Mesenchymal stem cell (in vitro differentiated cells and primary cell): ENCODE data around the gene HIVEP2.

ENCODE experiments used
- DNase-seq: peaks from one replicate; pipeline ENCODE4 v3.0.0-alpha.2; 2013
- H2AFZ ChIP-seq: one replicate; pipeline ENCODE4 v1.6.1; 2013; ENCODE audit warnings: low read depth, mild to moderate bottlenecking, control low read depth, inconsistent platforms, low read length, moderate library complexity
- H2AK5ac ChIP-seq: 2 replicates; pipeline ENCODE4 v1.6.1; 2013; ENCODE audit warnings: low read length, moderate library complexity, mild to moderate bottlenecking, inconsistent platforms; ENCODE audit not compliant: severe bottlenecking
- H2BK120ac ChIP-seq: one replicate; pipeline ENCODE4 v1.6.1; 2013; ENCODE audit warnings: low read depth, mild to moderate bottlenecking, inconsistent platforms, low read length, moderate library complexity
- H2BK12ac ChIP-seq, 2 experiments: one replicate each; pipeline ENCODE4 v1.6.1; 2013; ENCODE audit warnings: inconsistent platforms in 2 of 2, low read length in 2 of 2, mild to moderate bottlenecking in 2 of 2, moderate library complexity in 2 of 2, control low read depth in 1 of 2
- H2BK15ac ChIP-seq: one replicate; pipeline ENCODE4 v1.6.1; 2013; ENCODE audit warnings: mild to moderate bottlenecking, low read depth, inconsistent platforms; ENCODE audit not compliant: poor library complexity, severe bottlenecking
- H2BK5ac ChIP-seq: 2 replicates; pipeline ENCODE4 v1.6.1; 2013; ENCODE audit warnings: low read depth, mild to moderate bottlenecking, low read length, control low read depth, inconsistent platforms; ENCODE audit not compliant: poor library complexity, severe bottlenecking
- H3K14ac ChIP-seq, 2 experiments: one replicate each; pipeline ENCODE4 v1.6.1; 2013; ENCODE audit warnings: inconsistent platforms in 2 of 2, low read length in 2 of 2, control low read depth in 1 of 2, mild to moderate bottlenecking in 1 of 2, moderate library complexity in 1 of 2
- H3K18ac ChIP-seq, 2 experiments: one replicate each; pipeline ENCODE4 v1.6.1; 2013; ENCODE audit warnings: inconsistent platforms in 2 of 2, low read length in 2 of 2, control low read depth in 1 of 2, low read depth in 1 of 2, mild to moderate bottlenecking in 1 of 2
- H3K23ac ChIP-seq, 2 experiments: one replicate each; pipeline ENCODE4 v1.6.1; 2013; ENCODE audit warnings: inconsistent platforms in 2 of 2, low read length in 2 of 2, mild to moderate bottlenecking in 2 of 2, moderate library complexity in 2 of 2, control low read depth in 1 of 2
- H3K27ac ChIP-seq: 2 replicates; pipeline ENCODE4 v1.5.1; 2013; ENCODE audit warnings: mild to moderate bottlenecking, moderate library complexity, low read length, control low read depth, inconsistent platforms; ENCODE audit not compliant: poor library complexity, severe bottlenecking
- H3K27me3 ChIP-seq, 2 experiments: 2 replicates each; pipeline versions ENCODE4 v1.6.1 to v1.7.0; 2013; ENCODE audit warnings: low read length in 2 of 2, mild to moderate bottlenecking in 2 of 2, moderate library complexity in 2 of 2, control low read depth in 1 of 2, inconsistent platforms in 1 of 2; ENCODE audit not compliant: control insufficient read depth in 1 of 2, insufficient read depth in 1 of 2
- H3K36me3 ChIP-seq, 2 experiments: 2 replicates each; pipeline versions ENCODE4 v1.6.1 to v1.7.0; 2013; ENCODE audit warnings: low read length in 2 of 2, control low read depth in 1 of 2, inconsistent platforms in 1 of 2, low read depth in 1 of 2, mild to moderate bottlenecking in 1 of 2; ENCODE audit not compliant: insufficient read depth in 2 of 2, control insufficient read depth in 1 of 2
- H3K4ac ChIP-seq, 2 experiments: one replicate each; pipeline ENCODE4 v1.6.1; 2013; ENCODE audit warnings: inconsistent platforms in 2 of 2, low read length in 2 of 2, mild to moderate bottlenecking in 2 of 2, moderate library complexity in 2 of 2, control low read depth in 1 of 2, low read depth in 1 of 2
- H3K4me1 ChIP-seq: 2 replicates; pipeline ENCODE4 v1.6.1; 2013; ENCODE audit warnings: low read depth, low read length, control low read depth; ENCODE audit not compliant: control insufficient read depth, insufficient read depth
- H3K4me2 ChIP-seq: 2 replicates; pipeline ENCODE4 v1.6.1; 2013; ENCODE audit warnings: low read length, mild to moderate bottlenecking, inconsistent platforms; ENCODE audit not compliant: poor library complexity, severe bottlenecking
- H3K4me3 ChIP-seq, 2 experiments: 2 replicates each; pipeline versions ENCODE4 v1.5.1 to v1.7.0; 2013; ENCODE audit warnings: low read length in 2 of 2, mild to moderate bottlenecking in 2 of 2, control low read depth in 1 of 2, low read depth in 1 of 2; ENCODE audit not compliant: insufficient read depth in 1 of 2
- H3K79me1 ChIP-seq: replicated peaks from 2 replicates; pipeline ENCODE4 v1.6.1; 2013; ENCODE audit warnings: mild to moderate bottlenecking, control low read depth, low read length, inconsistent platforms; ENCODE audit not compliant: poor library complexity, severe bottlenecking
- H3K9ac ChIP-seq: 2 replicates; pipeline ENCODE4 v1.7.0; 2013; ENCODE audit warnings: mild to moderate bottlenecking, low read length, moderate library complexity
- H3K9me3 ChIP-seq: 2 replicates; pipeline ENCODE4 v1.7.0; 2013; ENCODE audit warnings: mild to moderate bottlenecking, low read length; ENCODE audit not compliant: control insufficient read depth
- H4K8ac ChIP-seq: one replicate; pipeline ENCODE4 v1.6.1; 2013; ENCODE audit warnings: inconsistent platforms, mild to moderate bottlenecking, low read length, moderate library complexity
- H4K91ac ChIP-seq: one replicate; pipeline ENCODE4 v1.6.1; 2013; ENCODE audit warnings: mild to moderate bottlenecking, low read length, inconsistent platforms
- WGBS: methylation state at CpG from one replicate; pipeline ENCODE4 v1.1.7; 2013; ENCODE audit warnings: mixed read lengths; 5-methylcytosine and 5-hydroxymethylcytosine counted together

HIVEP2 gene

GRCh38 chr6:142943711-142944123 is 1.3 kb downstream of the HIVEP2 start:
- Histone ChIP-seq H2BK120ac (peak overlapping the region; percentile 2), H3K27me3 (no peaks in the 10 kb centered on the region), H3K14ac (no peak overlapping the region), H3K9ac (peak overlapping the region; percentile 99), H3K4me2 (peak overlapping the region; percentile 90), H2AK5ac (no peak overlapping the region), H2BK5ac (no peak overlapping the region), H3K4me1 (peaks cover 5% of the 10 kb centered on the region), H4K8ac (no peak overlapping the region), H2BK12ac (peak overlapping the region in 1 of 2 experiments; percentile 59), H3K9me3 (no peaks in the 10 kb centered on the region), H2BK15ac (no peak overlapping the region), H3K23ac (no peak overlapping the region), H4K91ac (no peak overlapping the region), H3K79me1 (peaks cover 12% of the 10 kb centered on the region), H3K4ac (peak overlapping the region in 1 of 2 experiments; percentile 68), H3K27ac (peak overlapping the region; percentile 25), H3K36me3 (no peaks in the 10 kb centered on the region), H2AFZ (no peak overlapping the region), H3K18ac (peak overlapping the region; percentile 6 to 100), H3K4me3 (peak overlapping the region in 1 of 2 experiments; percentile 95)
- 10% methylated on average over 8 of the region's 8 CpGs for WGBS
- peak; percentile 62 for DNase-seq

DNA sequence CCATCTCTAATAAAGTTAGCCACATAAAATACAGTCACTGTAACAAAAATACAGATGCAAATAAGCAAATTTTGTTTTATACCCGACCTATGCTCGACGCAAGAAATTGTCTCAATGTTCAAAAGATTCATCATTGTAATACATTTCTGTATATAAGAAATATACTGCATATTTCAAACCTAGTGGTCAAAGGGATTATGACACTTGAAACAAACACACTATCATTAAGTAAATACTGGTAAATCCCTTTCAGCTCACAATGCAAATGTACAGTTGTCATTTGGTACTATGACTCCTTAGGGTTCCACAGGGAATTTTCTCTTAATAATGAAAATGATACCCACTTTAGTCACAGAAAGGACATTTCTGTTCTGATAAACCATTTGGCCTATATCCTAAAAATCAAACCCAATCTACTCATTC is 2.2 kb downstream of the HIVEP2 start:
- Histone ChIP-seq H4K91ac (no peak overlapping the region), H2AFZ (no peak overlapping the region), H3K4me1 (peaks cover 5% of the 10 kb centered on the region), H3K18ac (no peak overlapping the region), H3K36me3 (no peaks in the 10 kb centered on the region), H2AK5ac (no peak overlapping the region), H2BK15ac (no peak overlapping the region), H2BK120ac (no peak overlapping the region), H3K23ac (no peak overlapping the region), H3K9ac (peak overlapping the region; percentile 99), H3K27ac (no peak overlapping the region), H3K4ac (no peak overlapping the region), H3K4me3 (peak overlapping the region in 1 of 2 experiments; percentile 95), H3K79me1 (peaks cover 16% of the 10 kb centered on the region), H2BK12ac (no peak overlapping the region), H4K8ac (no peak overlapping the region), H3K9me3 (no peaks in the 10 kb centered on the region), H3K27me3 (no peaks in the 10 kb centered on the region), H2BK5ac (no peak overlapping the region), H3K14ac (no peak overlapping the region), H3K4me2 (no peak overlapping the region)
- DNase-seq, result peak; percentile 76
- WGBS, result no CpG with 5 or more reads among the region's 3 CpGs

- Histone ChIP-seq H2BK12ac (no peak overlapping the region), H2BK15ac (no peak overlapping the region), H3K27ac (no peak overlapping the region), H3K18ac (no peak overlapping the region), H4K91ac (no peak overlapping the region), H3K23ac (no peak overlapping the region), H2AFZ (no peak overlapping the region), H3K4me3 (peak overlapping the region in 1 of 2 experiments; percentile 95), H3K14ac (no peak overlapping the region), H2BK120ac (no peak overlapping the region), H3K79me1 (peaks cover 16% of the 10 kb centered on the region), H2BK5ac (no peak overlapping the region), H3K27me3 (no peaks in the 10 kb centered on the region), H3K36me3 (no peaks in the 10 kb centered on the region), H3K9me3 (no peaks in the 10 kb centered on the region), H3K4ac (no peak overlapping the region), H2AK5ac (no peak overlapping the region), H3K4me2 (no peak overlapping the region), H3K4me1 (peaks cover 5% of the 10 kb centered on the region), H3K9ac (peak overlapping the region; percentile 99), H4K8ac (no peak overlapping the region)
- DNase-seq, result peak; percentile 69
- 55% methylated on average over 1 of the region's 1 CpG for WGBS
Measured at GRCh38 chr6:142942238-142942637, 2.7 kb downstream of the HIVEP2 start.

DNA sequence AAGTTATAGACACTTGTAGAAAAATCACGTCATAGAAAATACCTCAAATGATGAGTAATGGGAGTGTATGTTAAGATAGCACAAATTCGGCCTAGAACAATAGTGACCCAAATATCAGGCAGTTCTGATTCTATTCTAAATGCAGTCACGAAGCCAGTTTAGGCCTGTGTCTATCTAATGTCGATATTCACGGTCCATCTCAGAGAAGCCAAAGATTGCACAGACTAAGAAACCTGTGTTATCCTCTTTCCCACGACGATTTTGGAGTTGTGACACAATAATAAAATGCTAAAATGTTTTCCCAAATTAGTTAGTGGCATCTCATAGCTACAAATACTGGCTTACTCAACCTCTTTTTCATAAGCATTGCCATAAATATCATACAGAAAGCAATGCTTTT is 4.0 kb downstream of the HIVEP2 start:
- H3K79me1 ChIP-seq, result peaks cover 19% of the 10 kb centered on the region
- no peak overlapping the region for H3K4ac ChIP-seq
- H2BK12ac ChIP-seq, result no peak overlapping the region
- no peak overlapping the region for H2BK15ac ChIP-seq
- H2AK5ac ChIP-seq, result no peak overlapping the region
- no peak overlapping the region for H2BK5ac ChIP-seq
- no peak overlapping the region for H2AFZ ChIP-seq
- no peak overlapping the region for H3K18ac ChIP-seq
- H3K9ac ChIP-seq, result no peak overlapping the region
- no peak overlapping the region for H3K14ac ChIP-seq
- H3K36me3 ChIP-seq, result peaks cover 0 to 3% of the 10 kb centered on the region in 2 experiments
- H4K8ac ChIP-seq, result no peak overlapping the region
- peaks cover 1% of the 10 kb centered on the region for H3K4me1 ChIP-seq
- no peak overlapping the region for H2BK120ac ChIP-seq
- H3K23ac ChIP-seq, result no peak overlapping the region
- no peak overlapping the region for H3K4me2 ChIP-seq
- H3K9me3 ChIP-seq, result no peaks in the 10 kb centered on the region
- no peak overlapping the region for H4K91ac ChIP-seq
- DNase-seq, result no peak
- no peak overlapping the region for H3K27ac ChIP-seq
- H3K27me3 ChIP-seq, result no peaks in the 10 kb centered on the region
- 81% methylated on average over 7 of the region's 7 CpGs for WGBS
- no peak overlapping the region for H3K4me3 ChIP-seq
